ENCODE measurements around the gene OR2H2.

GRCh38 chr6:29597184-29597583 is 12.3 kb downstream of the OR2H2 start:
- TF ChIP-seq CTCF (IDR thresholded peaks at IDR 0.05 in 8 of 11, conservative IDR thresholded peaks at IDR 0.05 in 3 of 11) (no peak), POLR2A (IDR thresholded peaks at IDR 0.05) (no peak), POLR2AphosphoS5 (IDR thresholded peaks at IDR 0.05) (no peak)

Measured in spleen (tissue), 7 donors.